ENCODE measurements around the gene OPCML.

Gene OPCML

GRCh38 chr11:133181066-133181465, 351.2 kb downstream of the OPCML start:
- no peak for ATAC-seq
- TF ChIP-seq OSR1 (CRISPR knock-in tag; IDR thresholded peaks at IDR 0.05): no peak
- TF ChIP-seq BACH2 (CRISPR knock-in tag; IDR thresholded peaks at IDR 0.05; ENCODE audit: borderline replicate concordance): no peak
- TF ChIP-seq ZNF70 (CRISPR knock-in tag; IDR thresholded peaks at IDR 0.05): no peak
- TF ChIP-seq, protein P1, sequence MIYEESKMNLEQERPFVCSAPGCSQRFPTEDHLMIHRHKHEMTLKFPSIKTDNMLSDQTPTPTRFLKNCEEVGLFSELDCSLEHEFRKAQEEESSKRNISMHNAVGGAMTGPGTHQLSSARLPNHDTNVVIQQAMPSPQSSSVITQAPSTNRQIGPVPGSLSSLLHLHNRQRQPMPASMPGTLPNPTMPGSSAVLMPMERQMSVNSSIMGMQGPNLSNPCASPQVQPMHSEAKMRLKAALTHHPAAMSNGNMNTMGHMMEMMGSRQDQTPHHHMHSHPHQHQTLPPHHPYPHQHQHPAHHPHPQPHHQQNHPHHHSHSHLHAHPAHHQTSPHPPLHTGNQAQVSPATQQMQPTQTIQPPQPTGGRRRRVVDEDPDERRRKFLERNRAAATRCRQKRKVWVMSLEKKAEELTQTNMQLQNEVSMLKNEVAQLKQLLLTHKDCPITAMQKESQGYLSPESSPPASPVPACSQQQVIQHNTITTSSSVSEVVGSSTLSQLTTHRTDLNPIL (CRISPR knock-in tag; IDR thresholded peaks at IDR 0.05; ENCODE audit: low read depth): no peak
- no peak for TF ChIP-seq GLIS3 (CRISPR knock-in tag; IDR thresholded peaks at IDR 0.05)
- no peak for TF ChIP-seq ZFP30 (CRISPR knock-in tag; IDR thresholded peaks at IDR 0.05)
- TF ChIP-seq CSDC2 (CRISPR knock-in tag; IDR thresholded peaks at IDR 0.05): no peak
- no peak for TF ChIP-seq PPARA (CRISPR knock-in tag; IDR thresholded peaks at IDR 0.05; ENCODE audit: borderline replicate concordance)
- TF ChIP-seq TSHZ2 (CRISPR knock-in tag; IDR thresholded peaks at IDR 0.05): no peak
- TF ChIP-seq CSRNP3 (CRISPR knock-in tag; IDR thresholded peaks at IDR 0.05): no peak
- TF ChIP-seq ZFP3 (CRISPR knock-in tag; IDR thresholded peaks at IDR 0.05): no peak

DNA sequence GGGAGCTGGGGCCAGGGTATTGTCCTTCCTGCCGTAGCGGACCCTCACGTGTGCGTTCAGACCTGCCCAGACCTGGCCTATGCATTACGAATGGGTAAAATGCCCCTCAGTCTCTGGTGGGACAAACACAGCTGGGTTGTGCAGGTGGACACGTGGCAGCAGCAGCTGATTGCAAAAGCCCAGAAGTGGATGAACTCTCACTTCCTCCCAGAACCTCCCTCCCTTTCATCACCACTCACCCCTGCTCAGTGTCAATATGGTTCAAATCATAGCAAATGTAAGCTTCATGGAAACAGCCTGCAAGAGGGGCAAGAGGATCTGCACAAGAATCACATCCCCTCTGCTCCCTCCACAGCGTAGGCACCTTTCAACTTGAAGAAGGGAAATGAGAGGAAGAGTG, 352.1 kb downstream of the OPCML start:
- ATAC-seq: no peak
- TF ChIP-seq TCF4 (CRISPR knock-in tag; IDR thresholded peaks at IDR 0.05; ENCODE audit: borderline replicate concordance) (no peak), ZFP30 (CRISPR knock-in tag; IDR thresholded peaks at IDR 0.05) (no peak), ZFP3 (CRISPR knock-in tag; IDR thresholded peaks at IDR 0.05) (no peak), ZC3H10 (CRISPR knock-in tag; IDR thresholded peaks at IDR 0.05) (no peak), ZNF565 (CRISPR knock-in tag; conservative IDR thresholded peaks at IDR 0.05; ENCODE audit: low read depth) (no peak), SNAI2 (CRISPR knock-in tag; IDR thresholded peaks at IDR 0.05) (no peak), POU6F1 (CRISPR knock-in tag; IDR thresholded peaks at IDR 0.05; ENCODE audit: borderline replicate concordance, low read depth) (no peak), ZNF70 (CRISPR knock-in tag; IDR thresholded peaks at IDR 0.05) (no peak), CSDC2 (CRISPR knock-in tag; IDR thresholded peaks at IDR 0.05) (no peak)

GRCh38 chr11:133176748-133177147, 355.6 kb downstream of the OPCML start:
- TF ChIP-seq ZC3H10 (CRISPR knock-in tag; IDR thresholded peaks at IDR 0.05): no peak
- no peak for TF ChIP-seq TSHZ2 (CRISPR knock-in tag; IDR thresholded peaks at IDR 0.05)
- TF ChIP-seq ARNTL (CRISPR knock-in tag; IDR thresholded peaks at IDR 0.05; ENCODE audit: borderline replicate concordance, low read depth): no peak
- TF ChIP-seq BACH2 (CRISPR knock-in tag; IDR thresholded peaks at IDR 0.05; ENCODE audit: borderline replicate concordance): no peak
- no peak for TF ChIP-seq POU6F1 (CRISPR knock-in tag; IDR thresholded peaks at IDR 0.05; ENCODE audit: borderline replicate concordance, low read depth)
- no peak for TF ChIP-seq TOX (CRISPR knock-in tag; IDR thresholded peaks at IDR 0.05; ENCODE audit: borderline replicate concordance)
- TF ChIP-seq ESRRG (CRISPR knock-in tag; IDR thresholded peaks at IDR 0.05): no peak
- no peak for TF ChIP-seq GLIS3 (CRISPR knock-in tag; IDR thresholded peaks at IDR 0.05)
- TF ChIP-seq OSR1 (CRISPR knock-in tag; IDR thresholded peaks at IDR 0.05): no peak
- TF ChIP-seq SNAI2 (CRISPR knock-in tag; IDR thresholded peaks at IDR 0.05): no peak
- TF ChIP-seq, protein P1 (CRISPR knock-in tag; IDR thresholded peaks at IDR 0.05; ENCODE audit: low read depth): no peak
- no peak for TF ChIP-seq ZNF565 (CRISPR knock-in tag; conservative IDR thresholded peaks at IDR 0.05; ENCODE audit: low read depth)
- no peak for TF ChIP-seq CSDC2 (CRISPR knock-in tag; IDR thresholded peaks at IDR 0.05)
- no peak for TF ChIP-seq PPARA (CRISPR knock-in tag; IDR thresholded peaks at IDR 0.05; ENCODE audit: borderline replicate concordance)
- TF ChIP-seq ISL1 (CRISPR knock-in tag; IDR thresholded peaks at IDR 0.05): no peak
- no peak for TF ChIP-seq PATZ1 (CRISPR knock-in tag; IDR thresholded peaks at IDR 0.05; ENCODE audit: borderline replicate concordance)
- ATAC-seq: no peak

All from SK-N-SH treated with all-trans-retinoic acid at 6 μM for 48 hours (cell line).